Ishikawa (cell line): ENCODE measurements around the gene MTF2.

Experiments
- CEBPB ChIP-seq: IDR thresholded peaks from 2 replicates; pipeline ENCODE4 v1.6.1; 2012
- CREB1 ChIP-seq: IDR thresholded peaks from 2 replicates; pipeline ENCODE4 v1.6.1; 2012; ENCODE audit warnings: low read depth
- EGR1 ChIP-seq: IDR thresholded peaks from 2 replicates; pipeline ENCODE4 v1.6.1; 2012
- EP300 ChIP-seq: IDR thresholded peaks from 2 replicates; pipeline ENCODE4 v1.6.1; 2012; ENCODE audit warnings: borderline replicate concordance
- FOXM1 ChIP-seq: IDR thresholded peaks from 2 replicates; pipeline ENCODE4 v1.6.1; 2012; ENCODE audit warnings: low read depth, borderline replicate concordance
- NFIC ChIP-seq: IDR thresholded peaks from 2 replicates; pipeline ENCODE4 v1.6.1; 2012
- RAD21 ChIP-seq: IDR thresholded peaks from 2 replicates; pipeline ENCODE4 v1.6.1; 2012; ENCODE audit warnings: low read depth
- REST ChIP-seq: IDR thresholded peaks from 2 replicates; pipeline ENCODE4 v1.6.1; 2012; ENCODE audit warnings: low read depth, mild to moderate bottlenecking
- TAF1 ChIP-seq: IDR thresholded peaks from 2 replicates; pipeline ENCODE4 v1.6.1; 2012; ENCODE audit warnings: low read depth, mild to moderate bottlenecking
- TCF12 ChIP-seq: IDR thresholded peaks from 2 replicates; pipeline ENCODE4 v1.6.1; 2012; ENCODE audit warnings: low read depth
- TEAD4 ChIP-seq: IDR thresholded peaks from 2 replicates; pipeline ENCODE4 v1.6.1; 2012
- USF1 ChIP-seq: IDR thresholded peaks from 2 replicates; pipeline ENCODE4 v1.6.1; 2012
- YY1 ChIP-seq: IDR thresholded peaks from 2 replicates; pipeline ENCODE4 v1.6.1; 2012; ENCODE audit warnings: low read depth
- ZBTB7A ChIP-seq: IDR thresholded peaks from 2 replicates; pipeline ENCODE4 v1.6.1; 2012; ENCODE audit warnings: low read depth
- TF ChIP-seq, protein P1 (sequence below): IDR thresholded peaks from 2 replicates; pipeline ENCODE4 v1.6.1; 2012

Gene MTF2

GRCh38 chr1:93042187-93043056 is 36.7 kb upstream of the MTF2 start:
- no peak for TF ChIP-seq TAF1
- TF ChIP-seq CEBPB, result no peak
- TF ChIP-seq TCF12, result no peak
- TF ChIP-seq REST, result no peak
- TF ChIP-seq USF1, result no peak
- no peak for TF ChIP-seq CREB1
- no peak for TF ChIP-seq RAD21
- TF ChIP-seq EGR1, result no peak
- TF ChIP-seq ZBTB7A, result no peak
- TF ChIP-seq FOXM1, result no peak
- TF ChIP-seq YY1, result no peak
- TF ChIP-seq, protein P1, sequence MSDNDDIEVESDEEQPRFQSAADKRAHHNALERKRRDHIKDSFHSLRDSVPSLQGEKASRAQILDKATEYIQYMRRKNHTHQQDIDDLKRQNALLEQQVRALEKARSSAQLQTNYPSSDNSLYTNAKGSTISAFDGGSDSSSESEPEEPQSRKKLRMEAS, result no peak
- no peak for TF ChIP-seq TEAD4
- TF ChIP-seq EP300, result no peak
- TF ChIP-seq NFIC, result no peak

DNA sequence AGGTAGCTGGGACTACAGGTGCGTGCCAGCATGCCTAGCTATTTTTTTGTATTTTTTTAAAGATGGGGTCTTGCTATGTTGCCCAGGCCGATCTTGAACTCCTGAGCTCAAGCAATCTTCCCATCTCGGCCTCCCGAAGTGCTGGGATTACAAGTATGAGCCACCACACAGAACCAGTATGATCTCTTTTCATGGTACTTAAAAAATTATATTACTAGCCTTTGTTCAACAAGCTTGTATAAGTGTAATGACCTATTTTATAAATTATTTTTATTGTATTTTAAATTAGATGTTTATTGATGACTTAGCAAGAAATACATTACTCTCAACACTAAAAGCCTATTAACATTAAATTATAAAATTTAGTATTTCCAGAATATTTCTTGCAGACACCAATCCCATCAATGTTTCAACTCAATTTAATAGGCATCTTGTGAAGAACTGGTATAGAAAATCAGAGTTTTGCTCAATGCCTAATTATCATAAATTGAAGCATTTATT is 36.0 kb upstream of the MTF2 start:
- no peak for TF ChIP-seq RAD21
- TF ChIP-seq, protein P1, result no peak
- TF ChIP-seq ZBTB7A, result no peak
- no peak for TF ChIP-seq TEAD4
- no peak for TF ChIP-seq REST
- TF ChIP-seq TCF12, result no peak
- TF ChIP-seq USF1, result no peak
- no peak for TF ChIP-seq EP300
- TF ChIP-seq CEBPB, result no peak
- no peak for TF ChIP-seq CREB1
- TF ChIP-seq NFIC, result no peak
- TF ChIP-seq TAF1, result no peak
- TF ChIP-seq YY1, result no peak

DNA sequence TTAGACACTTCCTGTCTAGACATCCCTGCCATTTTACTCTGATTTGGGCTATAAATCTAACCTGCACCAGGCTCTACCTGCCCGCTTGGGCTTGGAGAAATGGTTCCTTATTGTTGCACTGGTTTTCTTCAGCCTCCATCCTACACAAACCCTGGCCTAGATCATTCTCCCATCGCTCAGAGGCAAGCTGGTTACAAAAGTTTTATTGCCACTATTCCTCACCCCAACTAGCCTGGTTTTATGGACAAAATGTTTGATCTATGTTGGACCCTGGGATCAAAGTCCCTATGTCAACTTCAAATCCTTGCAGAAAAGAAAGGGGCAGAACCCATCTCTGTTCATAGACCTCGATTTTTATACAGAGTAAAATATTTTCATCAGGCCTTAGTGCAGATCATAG is 31.5 kb upstream of the MTF2 start:
- TF ChIP-seq CEBPB (no peak), TAF1 (no peak), ZBTB7A (no peak), CREB1 (no peak), NFIC (no peak), TEAD4 (no peak), TCF12 (no peak), RAD21 (no peak), USF1 (no peak), EGR1 (no peak), EP300 (no peak), YY1 (no peak), FOXM1 (no peak), REST (no peak)
- TF ChIP-seq, protein P1, result no peak
